ENCODE data around the gene ARL3. TPM values are rescaled to one million over a fixed set of nuclear protein-coding genes. Genes with fewer than 3 reads are reported as not detected.

ARL3 gene
- total RNA-seq, 1 experiment from 2014 or later, result 16.5 TPM

GRCh38 chr10:102705531-102705930 lies 8.7 kb downstream of the ARL3 start:
- H3K79me2 ChIP-seq (ENCODE audit: insufficient read depth, low read length), result no peaks in the 10 kb centered on the region
- H3K4me3 Mint-ChIP-seq, result no peak overlapping the region

More at GRCh38 chr10:102705531-102705930, 8.7 kb downstream of the ARL3 start:
- H3K18ac ChIP-seq (ENCODE audit: insufficient read length, low read depth, low read length), result no peak overlapping the region
- no peaks in the 10 kb centered on the region for H3K27me3 ChIP-seq (ENCODE audit: insufficient read depth, low read length)
- H3K9me3 ChIP-seq (ENCODE audit: control insufficient read depth, low read depth, low read length), result no peaks in the 10 kb centered on the region
- no CpG with 5 or more reads among the region's 2 CpGs for WGBS (ENCODE audit: extremely low coverage, insufficient read length, low lambda C conversion rate)
- peaks cover 2% of the 10 kb centered on the region for H3K79me1 ChIP-seq (ENCODE audit: insufficient read depth, low read depth, low read length, poor library complexity, severe bottlenecking)
- no peaks in the 10 kb centered on the region for H3K9me3 Mint-ChIP-seq
- H4K20me1 ChIP-seq (ENCODE audit: control insufficient read depth, insufficient read depth, insufficient read length), result no peaks in the 10 kb centered on the region
- H2BK12ac ChIP-seq (ENCODE audit: insufficient read length, low read depth, low read length), result no peak overlapping the region
- H3K27ac Mint-ChIP-seq, result no peak overlapping the region
- H3K9ac ChIP-seq (ENCODE audit: extremely low read depth, insufficient read length, low read length), result no peak overlapping the region
- H3K4me1 ChIP-seq (ENCODE audit: insufficient read depth, low read length), result no peaks in the 10 kb centered on the region
- no peak for DNase-seq
- H3K36me3 Mint-ChIP-seq (ENCODE audit: insufficient read depth in 1 of 3, low read depth in 3 of 3), result peaks cover 4 to 8% (median 4%) of the 10 kb centered on the region in 3 experiments; a peak in 5 of 7 replicates
- H3K14ac ChIP-seq (ENCODE audit: insufficient read depth, low read length), result no peak overlapping the region
- H3K27ac ChIP-seq (ENCODE audit: insufficient read length, low read depth, low read length), result no peak overlapping the region
- no peaks in the 10 kb centered on the region for H3K27me3 Mint-ChIP-seq (ENCODE audit: low read depth)
- no peaks in the 10 kb centered on the region for H3K4me1 Mint-ChIP-seq
- no peak overlapping the region for H3T11ph ChIP-seq (ENCODE audit: low read length)
- no peak overlapping the region for H3K23ac ChIP-seq (ENCODE audit: insufficient read length, low read depth, low read length)
- H2AK5ac ChIP-seq (ENCODE audit: insufficient read length, low read length), result no peak overlapping the region
- no peak overlapping the region for H4K5ac ChIP-seq (ENCODE audit: insufficient read length, low read depth, low read length)
- no peak for TF ChIP-seq CTCF (conservative IDR thresholded peaks at IDR 0.05)
- H2BK120ac ChIP-seq (ENCODE audit: low read depth, low read length, poor library complexity, severe bottlenecking), result no peak overlapping the region
- H4K91ac ChIP-seq (ENCODE audit: insufficient read length, low read depth, low read length), result no peak overlapping the region
- no peak overlapping the region for H2BK20ac ChIP-seq (ENCODE audit: low read depth, low read length, poor library complexity, severe bottlenecking)
- H2BK5ac ChIP-seq (ENCODE audit: insufficient read length, low read length), result no peak overlapping the region
- H3K4me2 ChIP-seq (ENCODE audit: insufficient read depth, insufficient read length, low read length), result no peak overlapping the region
- H2AFZ ChIP-seq (ENCODE audit: low read length), result no peak overlapping the region
- no peak overlapping the region for H3K56ac ChIP-seq (ENCODE audit: insufficient read length, low read depth, low read length)
- no peak overlapping the region for H3K4ac ChIP-seq (ENCODE audit: low read depth, low read length)
- H2BK15ac ChIP-seq (ENCODE audit: low read depth, low read length), result no peak overlapping the region
- H3K23me2 ChIP-seq (ENCODE audit: insufficient read length, low read depth, low read length, poor library complexity, severe bottlenecking), result no peaks in the 10 kb centered on the region
- no peak overlapping the region for H4K8ac ChIP-seq (replicated peaks; ENCODE audit: insufficient read length, low read depth, low read length)
